Mammary epithelial cell (primary cell): ENCODE results near the gene GPRC5A.

Experiments used
- EZH2 ChIP-seq: IDR thresholded peaks from 2 replicates; pipeline ENCODE4 v1.6.1; 2012; ENCODE audit warnings: low read length, inconsistent platforms, borderline replicate concordance
- TF ChIP-seq, protein P1 (sequence below), 2 donors: IDR thresholded peaks in 1 of 2; conservative IDR thresholded peaks in 1 of 2; 2 replicates each; pipeline ENCODE4 v1.5.1; 2011 to 2012; ENCODE audit warnings: inconsistent platforms in 2 of 2, low read length in 2 of 2, mild to moderate bottlenecking in 2 of 2, control low read depth in 1 of 2, low read depth in 1 of 2; ENCODE audit not compliant: insufficient read depth in 1 of 2; ENCODE audit errors: extremely low read depth in 1 of 2

GRCh38 chr12:12896260-12896659 is 4.9 kb downstream of the GPRC5A start:
- TF ChIP-seq, protein P1, sequence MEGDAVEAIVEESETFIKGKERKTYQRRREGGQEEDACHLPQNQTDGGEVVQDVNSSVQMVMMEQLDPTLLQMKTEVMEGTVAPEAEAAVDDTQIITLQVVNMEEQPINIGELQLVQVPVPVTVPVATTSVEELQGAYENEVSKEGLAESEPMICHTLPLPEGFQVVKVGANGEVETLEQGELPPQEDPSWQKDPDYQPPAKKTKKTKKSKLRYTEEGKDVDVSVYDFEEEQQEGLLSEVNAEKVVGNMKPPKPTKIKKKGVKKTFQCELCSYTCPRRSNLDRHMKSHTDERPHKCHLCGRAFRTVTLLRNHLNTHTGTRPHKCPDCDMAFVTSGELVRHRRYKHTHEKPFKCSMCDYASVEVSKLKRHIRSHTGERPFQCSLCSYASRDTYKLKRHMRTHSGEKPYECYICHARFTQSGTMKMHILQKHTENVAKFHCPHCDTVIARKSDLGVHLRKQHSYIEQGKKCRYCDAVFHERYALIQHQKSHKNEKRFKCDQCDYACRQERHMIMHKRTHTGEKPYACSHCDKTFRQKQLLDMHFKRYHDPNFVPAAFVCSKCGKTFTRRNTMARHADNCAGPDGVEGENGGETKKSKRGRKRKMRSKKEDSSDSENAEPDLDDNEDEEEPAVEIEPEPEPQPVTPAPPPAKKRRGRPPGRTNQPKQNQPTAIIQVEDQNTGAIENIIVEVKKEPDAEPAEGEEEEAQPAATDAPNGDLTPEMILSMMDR (conservative IDR thresholded peaks at IDR 0.05 in 1 of 2, IDR thresholded peaks at IDR 0.05 in 1 of 2; ENCODE audit: extremely low read depth in 1 of 2, insufficient read depth in 1 of 2, low read depth in 1 of 2, low read length in 2 of 2) = no peak
- no peak for TF ChIP-seq EZH2
